H9 (cell line): ENCODE measurements around the gene TAF10. TPM values are rescaled to one million over a fixed set of nuclear protein-coding genes. Genes with fewer than 3 reads are reported as not detected.

Experiments used
- DNase-seq: peaks from one replicate; pipeline ENCODE4 v3.0.0-alpha.2; 2017
- H2AFZ ChIP-seq: one replicate; pipeline ENCODE4 v1.6.1; 2013; ENCODE audit warnings: mild to moderate bottlenecking, low read length, control low read depth, moderate library complexity
- H2AK5ac ChIP-seq: 2 replicates; pipeline ENCODE4 v1.6.1; 2013; ENCODE audit warnings: low read length, control low read depth, mixed read lengths; ENCODE audit not compliant: insufficient read length
- H2BK120ac ChIP-seq: one replicate; pipeline ENCODE4 v1.6.1; 2013; ENCODE audit warnings: low read depth, mild to moderate bottlenecking, low read length, control low read depth, inconsistent platforms; ENCODE audit not compliant: poor library complexity, severe bottlenecking
- H2BK12ac ChIP-seq: 2 replicates; pipeline ENCODE4 v1.6.1; 2013; ENCODE audit warnings: low read length, control low read depth, mixed read lengths, low read depth; ENCODE audit not compliant: insufficient read length
- H2BK15ac ChIP-seq: 2 replicates; pipeline ENCODE4 v1.6.1; 2013; ENCODE audit warnings: low read depth, low read length, control low read depth
- H2BK20ac ChIP-seq: one replicate; pipeline ENCODE4 v1.6.1; 2013; ENCODE audit warnings: low read depth, mild to moderate bottlenecking, low read length, control low read depth, inconsistent platforms; ENCODE audit not compliant: poor library complexity, severe bottlenecking
- H2BK5ac ChIP-seq: 2 replicates; pipeline ENCODE4 v1.6.1; 2013; ENCODE audit warnings: low read length, control low read depth, mixed read lengths; ENCODE audit not compliant: insufficient read length
- H3K14ac ChIP-seq: 2 replicates; pipeline ENCODE4 v1.6.1; 2013; ENCODE audit warnings: low read length, control low read depth; ENCODE audit not compliant: insufficient read depth
- H3K18ac ChIP-seq: 2 replicates; pipeline ENCODE4 v1.6.1; 2013; ENCODE audit warnings: low read depth, mild to moderate bottlenecking, mixed read lengths, low read length, control low read depth; ENCODE audit not compliant: insufficient read length
- H3K23ac ChIP-seq: 2 replicates; pipeline ENCODE4 v1.6.1; 2013; ENCODE audit warnings: low read length, control low read depth, mixed read lengths, low read depth; ENCODE audit not compliant: insufficient read length
- H3K23me2 ChIP-seq: 2 replicates; pipeline ENCODE4 v1.6.1; 2013; ENCODE audit warnings: low read depth, mild to moderate bottlenecking, mixed read lengths, low read length, control low read depth; ENCODE audit not compliant: insufficient read length, poor library complexity, severe bottlenecking
- H3K27ac ChIP-seq: 2 replicates; pipeline ENCODE4 v1.5.1; 2013; ENCODE audit warnings: low read length, control low read depth, mixed read lengths, low read depth; ENCODE audit not compliant: insufficient read length
- H3K27me3 ChIP-seq: 2 replicates; pipeline ENCODE4 v1.6.1; 2013; ENCODE audit warnings: low read length, control low read depth, inconsistent platforms; ENCODE audit not compliant: insufficient read depth
- H3K4ac ChIP-seq: 2 replicates; pipeline ENCODE4 v1.6.1; 2013; ENCODE audit warnings: low read depth, mild to moderate bottlenecking, control low read depth, inconsistent platforms, low read length, moderate library complexity
- H3K4me1 ChIP-seq: 2 replicates; pipeline ENCODE4 v1.6.1; 2013; ENCODE audit warnings: low read length, control low read depth, inconsistent platforms; ENCODE audit not compliant: insufficient read depth
- H3K4me2 ChIP-seq: 2 replicates; pipeline ENCODE4 v1.6.1; 2013; ENCODE audit warnings: low read length, control low read depth, mixed read lengths; ENCODE audit not compliant: insufficient read length, insufficient read depth
- H3K56ac ChIP-seq: 2 replicates; pipeline ENCODE4 v1.6.1; 2013; ENCODE audit warnings: low read depth, mild to moderate bottlenecking, mixed read lengths, low read length, control low read depth; ENCODE audit not compliant: insufficient read length
- H3K79me1 ChIP-seq: 2 replicates; pipeline ENCODE4 v1.6.1; 2013; ENCODE audit warnings: low read depth, mild to moderate bottlenecking, moderate library complexity, low read length, control low read depth, inconsistent platforms; ENCODE audit not compliant: insufficient read depth, poor library complexity, severe bottlenecking
- H3K79me2 ChIP-seq: 2 replicates; pipeline ENCODE4 v1.6.1; 2013; ENCODE audit warnings: low read length, control low read depth, inconsistent platforms; ENCODE audit not compliant: insufficient read depth
- H3K9ac ChIP-seq: 2 replicates; pipeline ENCODE4 v1.6.1; 2013; ENCODE audit warnings: low read length, control low read depth, mixed read lengths; ENCODE audit not compliant: insufficient read length; ENCODE audit errors: extremely low read depth
- H3K9me3 ChIP-seq: one replicate; pipeline ENCODE4 v1.6.1; 2013; ENCODE audit warnings: low read depth, low read length, inconsistent platforms; ENCODE audit not compliant: control insufficient read depth
- H3T11ph ChIP-seq: one replicate; pipeline ENCODE4 v1.6.1; 2013; ENCODE audit warnings: mild to moderate bottlenecking, low read length, control low read depth, inconsistent platforms
- H4K20me1 ChIP-seq: one replicate; pipeline ENCODE4 v1.6.1; 2013; ENCODE audit not compliant: control insufficient read depth, insufficient read length, insufficient read depth
- H4K5ac ChIP-seq: 2 replicates; pipeline ENCODE4 v1.6.1; 2013; ENCODE audit warnings: low read depth, mild to moderate bottlenecking, mixed read lengths, low read length, control low read depth; ENCODE audit not compliant: insufficient read length
- H4K8ac ChIP-seq: replicated peaks from 2 replicates; pipeline ENCODE4 v1.6.1; 2013; ENCODE audit warnings: low read length, control low read depth, mixed read lengths, low read depth; ENCODE audit not compliant: insufficient read length
- H4K91ac ChIP-seq: 2 replicates; pipeline ENCODE4 v1.6.1; 2013; ENCODE audit warnings: low read depth, mild to moderate bottlenecking, moderate library complexity, mixed read lengths, low read length, control low read depth; ENCODE audit not compliant: insufficient read length
- H3K27ac Mint-ChIP-seq, 3 experiments: 2 replicates in 2 of 3; 3 replicates in 1 of 3; pipeline ENCODE4 v1.8.0; 2020 to 2021; ENCODE audit warnings: mixed read lengths in 3 of 3, mild to moderate bottlenecking in 1 of 3, moderate library complexity in 1 of 3
- H3K27me3 Mint-ChIP-seq: 2 replicates; pipeline ENCODE4 v1.8.0; 2021; ENCODE audit warnings: low read depth, mild to moderate bottlenecking, moderate library complexity, mixed read lengths
- H3K36me3 Mint-ChIP-seq, 3 experiments: 2 replicates in 2 of 3; 3 replicates in 1 of 3; pipeline ENCODE4 v1.8.0; 2020 to 2021; ENCODE audit warnings: low read depth in 3 of 3, mixed read lengths in 3 of 3; ENCODE audit not compliant: insufficient read depth in 1 of 3
- H3K4me1 Mint-ChIP-seq, 2 experiments: 2 replicates each; pipeline ENCODE4 v1.8.0; 2020; ENCODE audit warnings: mixed read lengths in 2 of 2
- H3K4me3 Mint-ChIP-seq, 2 experiments: 2 replicates in 1 of 2; 3 replicates in 1 of 2; pipeline ENCODE4 v1.8.0; 2020 to 2021; ENCODE audit warnings: mild to moderate bottlenecking in 2 of 2, mixed read lengths in 2 of 2, moderate library complexity in 1 of 2
- H3K9me3 Mint-ChIP-seq, 2 experiments: 2 replicates in 1 of 2; 3 replicates in 1 of 2; pipeline ENCODE4 v1.8.0; 2020; ENCODE audit warnings: mild to moderate bottlenecking in 2 of 2, mixed read lengths in 2 of 2, moderate library complexity in 1 of 2
- CTCF ChIP-seq: fragments of 200-600 bp; sonication (generic); conservative IDR thresholded peaks from 3 replicates; pipeline ENCODE4 v1.8.0; 2021; ENCODE audit warnings: antibody characterized with exemption, mild to moderate bottlenecking
- WGBS: extraction: QIAGEN DNeasy Blood & Tissue Kit; methylation state at CpG from one replicate; pipeline ENCODE4 v1.1.7; 2013; ENCODE audit warnings: missing lambda C conversion rate, low lambda C conversion rate, mixed read lengths; ENCODE audit not compliant: insufficient read length; ENCODE audit errors: extremely low coverage; 5-methylcytosine and 5-hydroxymethylcytosine counted together
- total RNA-seq: library from RNA; stranded (reverse); gene quantifications from 2 replicates; pipeline ENCODE4 v1.2.1, GENCODE V29; 2021

TAF10 gene
- total RNA-seq, 1 experiment from 2014 or later, result 198 TPM

- Histone ChIP-seq H3K9ac (no peak overlapping the region), H3K14ac (no peak overlapping the region), H3K79me1 (no peaks in the 10 kb centered on the region), H2BK15ac (no peak overlapping the region), H3K23ac (no peak overlapping the region), H3K4me1 (peaks cover 1% of the 10 kb centered on the region; the same call in 1 of the 2 replicates), H2BK20ac (no peak overlapping the region), H3K56ac (no peak overlapping the region), H4K8ac (no peak overlapping the region), H2AK5ac (no peak overlapping the region), H4K20me1 (no peaks in the 10 kb centered on the region), H3K23me2 (peaks cover 7% of the 10 kb centered on the region), H3K79me2 (no peaks in the 10 kb centered on the region), H3T11ph (no peak overlapping the region), H2BK5ac (no peak overlapping the region), H3K4ac (no peak overlapping the region), H3K9me3 (no peaks in the 10 kb centered on the region), H2AFZ (no peak overlapping the region), H3K27me3 (peaks cover 21% of the 10 kb centered on the region; the same call in 1 of the 2 replicates), H2BK120ac (no peak overlapping the region), H3K18ac (no peak overlapping the region), H4K91ac (no peak overlapping the region), H3K4me2 (no peak overlapping the region), H4K5ac (no peak overlapping the region), H3K27ac (no peak overlapping the region), H2BK12ac (no peak overlapping the region)
- Mint-ChIP-seq H3K4me1 (peaks cover 10 to 11% of the 10 kb centered on the region in 2 experiments), H3K9me3 (no peaks in the 10 kb centered on the region), H3K27ac (no peak overlapping the region), H3K36me3 (no peaks in the 10 kb centered on the region), H3K4me3 (no peak overlapping the region), H3K27me3 (peaks cover 13% of the 10 kb centered on the region)
- WGBS, result no CpG with 5 or more reads among the region's 3 CpGs
- no peak for TF ChIP-seq CTCF
- no peak for DNase-seq
These were observed 40.2 kb upstream of the TAF10 start for GRCh38 chr11:6652182-6652581.
